ENCODE results near the gene HMX2.

HMX2 gene

GRCh38 chr10:123140164-123140982, 7.6 kb upstream of the HMX2 start:
- H3K4me3 ChIP-seq (ENCODE audit: extremely low read depth, insufficient read depth, low read length, poor library complexity, severe bottlenecking) = no peak overlapping the region
- no peak overlapping the region for H3K27ac ChIP-seq (ENCODE audit: low read depth, low read length, severe bottlenecking)
- H3K36me3 ChIP-seq (ENCODE audit: control insufficient read depth, insufficient read depth, low read length) = no peaks in the 10 kb centered on the region
- H3K4me1 ChIP-seq (ENCODE audit: control insufficient read depth, insufficient read depth, low read length, poor library complexity, severe bottlenecking) = peaks cover 23% of the 10 kb centered on the region
- no peaks in the 10 kb centered on the region for H3K9me3 ChIP-seq (ENCODE audit: control insufficient read depth, low read length)
- 1 to 2% methylated on average over 38 to 39 of the region's 43 CpGs for WGBS, 2 experiments (ENCODE audit: insufficient coverage in 2 of 2)

- no peak overlapping the region for H3K27ac ChIP-seq (ENCODE audit: low read depth, low read length, severe bottlenecking)
- WGBS, 2 experiments (ENCODE audit: insufficient coverage in 2 of 2) = 0 to 10% methylated on average over 1 to 3 of the region's 6 CpGs
- H3K4me1 ChIP-seq (ENCODE audit: control insufficient read depth, insufficient read depth, low read length, poor library complexity, severe bottlenecking) = peaks cover 20% of the 10 kb centered on the region
- H3K9me3 ChIP-seq (ENCODE audit: control insufficient read depth, low read length) = no peaks in the 10 kb centered on the region
- H3K36me3 ChIP-seq (ENCODE audit: control insufficient read depth, insufficient read depth, low read length) = no peaks in the 10 kb centered on the region
- no peak overlapping the region for H3K4me3 ChIP-seq (ENCODE audit: extremely low read depth, insufficient read depth, low read length, poor library complexity, severe bottlenecking)
Measured at GRCh38 chr10:123140983-123141390, 6.9 kb upstream of the HMX2 start.

- Histone ChIP-seq H3K4me1 (ENCODE audit: control insufficient read depth, insufficient read depth, low read length, poor library complexity, severe bottlenecking) (peaks cover 20% of the 10 kb centered on the region), H3K4me3 (ENCODE audit: extremely low read depth, insufficient read depth, low read length, poor library complexity, severe bottlenecking) (no peak overlapping the region), H3K9me3 (ENCODE audit: control insufficient read depth, low read length) (no peaks in the 10 kb centered on the region), H3K27ac (ENCODE audit: low read depth, low read length, severe bottlenecking) (no peak overlapping the region), H3K36me3 (ENCODE audit: control insufficient read depth, insufficient read depth, low read length) (no peaks in the 10 kb centered on the region)
- whole genome bisulfite sequencing, 2 experiments (ENCODE audit: insufficient coverage in 2 of 2) = 5% methylated on average over 22 of the region's 38 CpGs
Measured at GRCh38 chr10:123141791-123142700, 5.9 kb upstream of the HMX2 start.

DNA sequence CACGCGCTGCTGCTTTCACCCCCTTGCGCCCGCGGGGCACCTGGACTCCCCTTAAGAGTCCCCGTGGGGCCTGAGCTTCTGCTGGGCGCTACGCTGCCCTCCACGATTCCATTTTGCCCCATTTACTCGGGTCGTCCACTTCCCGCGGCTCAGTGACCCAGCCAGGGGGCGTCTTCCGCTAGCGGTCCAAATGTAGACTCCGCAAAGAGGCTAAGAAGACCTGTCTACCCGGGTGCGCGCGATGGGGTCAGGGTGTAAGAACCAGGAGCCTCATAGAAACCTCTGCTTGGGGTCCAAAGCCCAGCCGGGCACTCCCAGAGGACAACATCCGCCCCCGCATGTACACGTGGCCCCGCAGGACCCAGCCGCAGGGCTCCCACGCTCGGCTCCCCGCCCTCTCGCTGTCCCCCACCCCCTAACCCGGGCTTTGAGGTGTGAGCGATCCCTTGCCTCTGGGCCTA, 5.2 kb upstream of the HMX2 start:
- Histone ChIP-seq H3K36me3 (ENCODE audit: control insufficient read depth, insufficient read depth, low read length) (no peaks in the 10 kb centered on the region), H3K27ac (ENCODE audit: low read depth, low read length, severe bottlenecking) (no peak overlapping the region), H3K4me1 (ENCODE audit: control insufficient read depth, insufficient read depth, low read length, poor library complexity, severe bottlenecking) (peaks cover 14% of the 10 kb centered on the region), H3K4me3 (ENCODE audit: extremely low read depth, insufficient read depth, low read length, poor library complexity, severe bottlenecking) (no peak overlapping the region), H3K9me3 (ENCODE audit: control insufficient read depth, low read length) (no peaks in the 10 kb centered on the region)
- WGBS, 2 experiments (ENCODE audit: insufficient coverage in 2 of 2) = 1 to 2% methylated on average over 23 to 24 of the region's 33 CpGs

DNA sequence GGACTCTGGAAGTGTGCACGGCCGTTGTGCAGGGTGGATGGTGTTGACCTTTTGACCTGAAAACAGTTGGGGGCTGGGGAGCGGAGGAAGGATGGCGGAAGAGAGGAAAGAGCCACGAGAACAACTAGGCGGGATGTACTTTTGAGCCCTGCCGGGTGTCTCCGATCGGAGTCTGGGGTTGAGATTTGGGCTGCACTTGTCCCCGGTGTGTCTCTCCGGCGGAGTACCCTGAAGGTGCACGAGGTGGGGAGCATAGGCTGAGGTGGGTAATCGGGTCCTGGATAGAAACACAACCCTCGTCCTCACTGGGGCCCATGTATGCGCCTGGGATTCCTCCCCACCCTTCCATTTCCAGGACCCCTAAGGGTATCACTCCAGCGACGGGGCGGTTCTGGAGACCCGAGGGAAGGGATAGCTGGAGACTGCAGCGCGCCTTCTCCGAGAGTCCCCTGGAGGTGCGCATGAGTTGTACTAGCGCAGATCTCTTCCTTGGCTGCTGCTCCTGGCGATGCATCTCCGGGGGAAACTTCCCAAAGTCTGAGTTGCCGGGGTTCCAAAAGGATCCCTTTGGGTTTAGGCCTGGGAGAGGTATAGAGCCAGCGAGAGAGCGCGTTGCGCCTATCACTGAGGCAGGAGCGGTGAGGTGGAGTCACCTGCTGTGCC, 4.6 kb upstream of the HMX2 start:
- Histone ChIP-seq H3K36me3 (ENCODE audit: control insufficient read depth, insufficient read depth, low read length) (no peaks in the 10 kb centered on the region), H3K4me3 (ENCODE audit: extremely low read depth, insufficient read depth, low read length, poor library complexity, severe bottlenecking) (no peak overlapping the region), H3K9me3 (ENCODE audit: control insufficient read depth, low read length) (no peaks in the 10 kb centered on the region), H3K27ac (ENCODE audit: low read depth, low read length, severe bottlenecking) (no peak overlapping the region), H3K4me1 (ENCODE audit: control insufficient read depth, insufficient read depth, low read length, poor library complexity, severe bottlenecking) (peaks cover 19% of the 10 kb centered on the region)
- 1 to 3% methylated on average over 20 to 27 of the region's 33 CpGs for WGBS, 2 experiments (ENCODE audit: insufficient coverage in 2 of 2)

- WGBS, 2 experiments (ENCODE audit: insufficient coverage in 2 of 2) = 10 to 13% methylated on average over 4 to 5 of the region's 10 CpGs
- no peak overlapping the region for H3K4me3 ChIP-seq (ENCODE audit: extremely low read depth, insufficient read depth, low read length, poor library complexity, severe bottlenecking)
- peaks cover 23% of the 10 kb centered on the region for H3K4me1 ChIP-seq (ENCODE audit: control insufficient read depth, insufficient read depth, low read length, poor library complexity, severe bottlenecking)
- no peak overlapping the region for H3K27ac ChIP-seq (ENCODE audit: low read depth, low read length, severe bottlenecking)
- H3K9me3 ChIP-seq (ENCODE audit: control insufficient read depth, low read length) = no peaks in the 10 kb centered on the region
- H3K36me3 ChIP-seq (ENCODE audit: control insufficient read depth, insufficient read depth, low read length) = no peaks in the 10 kb centered on the region
Measured at GRCh38 chr10:123143825-123144168, 4.1 kb upstream of the HMX2 start.

DNA sequence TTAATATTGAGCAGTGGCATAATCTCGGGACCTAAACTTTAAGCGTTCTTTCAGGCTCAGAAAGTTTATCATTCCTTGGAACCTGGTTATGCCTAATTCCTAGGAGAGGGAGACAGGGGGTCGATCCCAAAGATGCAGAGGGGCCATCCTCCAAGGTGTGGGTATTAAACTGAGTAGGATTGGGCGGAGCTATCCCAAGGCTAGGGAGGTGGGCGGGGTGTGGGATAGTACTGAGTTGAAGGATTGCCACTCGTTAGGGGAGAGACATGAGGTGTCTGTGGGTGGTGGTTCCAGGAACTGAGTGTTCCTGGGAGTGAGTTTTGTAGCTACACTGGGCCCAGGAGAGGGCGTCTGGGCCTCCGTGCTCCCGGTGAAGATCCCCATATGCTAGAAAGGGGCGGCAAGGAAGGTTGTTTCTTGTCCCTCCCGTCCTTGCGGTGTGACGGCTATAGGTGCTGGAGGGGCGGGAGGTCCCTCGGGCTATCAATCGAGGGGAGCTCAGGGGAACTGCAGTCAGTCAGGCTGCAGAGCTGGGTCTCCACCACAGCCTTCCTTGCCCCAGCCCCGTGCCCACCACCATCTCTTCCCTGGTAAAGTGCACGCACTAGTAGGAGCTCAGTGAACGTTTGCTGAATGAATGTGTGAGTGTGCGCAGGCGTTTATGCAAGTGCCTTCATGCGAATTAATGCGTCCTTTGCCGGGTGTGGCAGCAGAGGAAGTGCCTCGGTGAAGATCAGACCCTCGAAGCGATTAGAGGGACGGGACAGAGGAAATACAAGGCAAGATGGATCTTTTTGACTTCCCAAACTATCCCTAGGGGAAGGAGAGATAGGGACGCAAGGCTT, 3.0 kb upstream of the HMX2 start:
- WGBS, 2 experiments (ENCODE audit: insufficient coverage in 2 of 2) = 2 to 3% methylated on average over 17 to 25 of the region's 29 CpGs
- H3K4me3 ChIP-seq (ENCODE audit: extremely low read depth, insufficient read depth, low read length, poor library complexity, severe bottlenecking) = no peak overlapping the region
- H3K27ac ChIP-seq (ENCODE audit: low read depth, low read length, severe bottlenecking) = no peak overlapping the region
- H3K9me3 ChIP-seq (ENCODE audit: control insufficient read depth, low read length) = no peaks in the 10 kb centered on the region
- peaks cover 17% of the 10 kb centered on the region for H3K4me1 ChIP-seq (ENCODE audit: control insufficient read depth, insufficient read depth, low read length, poor library complexity, severe bottlenecking)
- H3K36me3 ChIP-seq (ENCODE audit: control insufficient read depth, insufficient read depth, low read length) = no peaks in the 10 kb centered on the region

DNA sequence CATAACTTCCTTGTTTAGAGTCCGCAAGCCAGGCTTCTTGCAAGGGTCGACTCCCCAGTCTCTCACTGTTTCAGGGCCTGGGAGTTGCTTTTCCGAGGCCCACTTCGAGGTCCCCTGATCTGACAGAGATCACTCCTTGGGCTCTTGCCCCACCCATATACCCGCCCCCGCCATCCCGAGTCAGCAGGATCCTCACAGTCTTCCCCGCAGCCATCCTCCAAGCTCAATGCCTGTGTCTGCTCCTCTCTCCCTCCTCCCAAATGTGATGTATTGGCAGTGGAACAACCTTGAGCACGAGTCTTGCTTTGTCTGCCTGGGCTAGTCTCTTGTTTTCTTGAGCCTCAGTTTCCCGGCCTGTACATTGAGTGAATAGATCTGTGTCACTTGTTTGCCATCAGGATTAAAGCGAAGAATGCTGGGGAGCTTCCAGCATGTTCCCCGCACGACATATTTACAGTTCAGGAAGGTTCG, 2.4 kb upstream of the HMX2 start:
- no peak overlapping the region for H3K4me3 ChIP-seq (ENCODE audit: extremely low read depth, insufficient read depth, low read length, poor library complexity, severe bottlenecking)
- WGBS, 2 experiments (ENCODE audit: insufficient coverage in 2 of 2) = 0 to 3% methylated on average over 12 to 14 of the region's 14 CpGs
- H3K36me3 ChIP-seq (ENCODE audit: control insufficient read depth, insufficient read depth, low read length) = no peaks in the 10 kb centered on the region
- H3K4me1 ChIP-seq (ENCODE audit: control insufficient read depth, insufficient read depth, low read length, poor library complexity, severe bottlenecking) = peaks cover 19% of the 10 kb centered on the region
- no peaks in the 10 kb centered on the region for H3K9me3 ChIP-seq (ENCODE audit: control insufficient read depth, low read length)
- no peak overlapping the region for H3K27ac ChIP-seq (ENCODE audit: low read depth, low read length, severe bottlenecking)

- WGBS, 2 experiments (ENCODE audit: insufficient coverage in 2 of 2) = 0 to 3% methylated on average over 39 to 49 of the region's 59 CpGs
- no peak overlapping the region for H3K4me3 ChIP-seq (ENCODE audit: extremely low read depth, insufficient read depth, low read length, poor library complexity, severe bottlenecking)
- no peaks in the 10 kb centered on the region for H3K36me3 ChIP-seq (ENCODE audit: control insufficient read depth, insufficient read depth, low read length)
- H3K27ac ChIP-seq (ENCODE audit: low read depth, low read length, severe bottlenecking) = no peak overlapping the region
- H3K4me1 ChIP-seq (ENCODE audit: control insufficient read depth, insufficient read depth, low read length, poor library complexity, severe bottlenecking) = peaks cover 23% of the 10 kb centered on the region
- no peaks in the 10 kb centered on the region for H3K9me3 ChIP-seq (ENCODE audit: control insufficient read depth, low read length)
Measured at GRCh38 chr10:123146013-123146893, 1.7 kb upstream of the HMX2 start.

Data from mesodermal cell (in vitro differentiated cells).